ENCODE data around the gene CEP112. TPM values are rescaled to one million over a fixed set of nuclear protein-coding genes. Genes with fewer than 3 reads are reported as not detected.

Gene CEP112
- total RNA-seq, 1 donor from 2014 or later: 3.8 TPM

DNA sequence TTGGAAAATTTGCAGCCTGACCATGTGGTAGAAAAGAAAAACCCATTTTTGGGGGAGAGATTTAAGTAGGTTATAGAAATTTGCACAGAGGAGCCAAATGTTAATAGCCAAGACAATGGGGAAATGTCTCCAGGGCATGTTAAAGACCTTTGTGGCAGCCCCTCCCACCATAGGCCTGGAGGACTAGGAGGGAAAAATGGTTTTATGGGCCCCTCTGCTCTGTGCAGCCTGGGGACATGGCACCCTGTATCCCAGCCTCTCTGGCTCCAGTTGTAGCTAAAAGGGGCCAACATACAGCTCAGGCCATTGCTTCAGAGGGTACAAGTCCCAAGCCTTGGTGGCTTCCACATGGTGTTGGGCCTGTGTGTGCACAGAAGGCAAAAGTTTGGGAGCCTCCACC lies 384.6 kb downstream of the CEP112 start:
- TF ChIP-seq CTCF (IDR thresholded peaks at IDR 0.05): no peak
- peaks cover 20% of the 10 kb centered on the region for H3K9me3 Mint-ChIP-seq
- H3K4me3 Mint-ChIP-seq: no peak overlapping the region
- H3K27me3 Mint-ChIP-seq: no peaks in the 10 kb centered on the region
- ChIA-PET CTCF (no interaction called here), POLR2A (no interaction called here)
- ATAC-seq (ENCODE audit: low read depth) (no peak), DNase-seq (no peak)
- H3K36me3 Mint-ChIP-seq (ENCODE audit: low read depth): no peaks in the 10 kb centered on the region
- intact Hi-C loops (cut with micrococcal nuclease): no loop called here
- no peak overlapping the region for H3K27ac Mint-ChIP-seq
- peaks cover 6% of the 10 kb centered on the region for H3K4me1 Mint-ChIP-seq

DNA sequence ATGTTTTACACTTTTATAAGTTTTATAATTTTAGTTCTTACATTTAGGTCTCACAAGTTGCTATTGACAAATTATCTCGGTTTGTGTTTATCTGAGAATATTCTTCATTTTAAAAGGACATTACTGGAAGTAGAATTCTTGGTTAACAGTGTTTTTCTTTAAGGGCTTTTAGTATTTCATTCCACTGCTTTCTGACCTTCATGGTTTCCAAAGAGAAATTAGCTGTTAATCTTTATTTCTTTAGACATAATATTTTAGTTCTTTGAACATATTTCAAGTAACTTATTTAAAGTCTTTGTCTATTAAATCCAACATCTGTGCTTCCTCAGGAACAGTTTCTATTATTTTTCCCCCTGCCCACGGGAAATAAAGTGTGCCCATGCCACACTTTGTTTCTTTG lies 390.4 kb downstream of the CEP112 start:
- Mint-ChIP-seq H3K36me3 (ENCODE audit: low read depth) (no peaks in the 10 kb centered on the region), H3K27me3 (no peaks in the 10 kb centered on the region), H3K9me3 (peaks cover 16% of the 10 kb centered on the region), H3K27ac (no peak overlapping the region), H3K4me1 (no peaks in the 10 kb centered on the region), H3K4me3 (no peak overlapping the region)
- DNase-seq (no peak), ATAC-seq (ENCODE audit: low read depth) (no peak)
- intact Hi-C loops (cut with micrococcal nuclease): no loop called here
- ChIA-PET POLR2A (no interaction called here), CTCF (no interaction called here)
- TF ChIP-seq CTCF (IDR thresholded peaks at IDR 0.05): no peak

DNA sequence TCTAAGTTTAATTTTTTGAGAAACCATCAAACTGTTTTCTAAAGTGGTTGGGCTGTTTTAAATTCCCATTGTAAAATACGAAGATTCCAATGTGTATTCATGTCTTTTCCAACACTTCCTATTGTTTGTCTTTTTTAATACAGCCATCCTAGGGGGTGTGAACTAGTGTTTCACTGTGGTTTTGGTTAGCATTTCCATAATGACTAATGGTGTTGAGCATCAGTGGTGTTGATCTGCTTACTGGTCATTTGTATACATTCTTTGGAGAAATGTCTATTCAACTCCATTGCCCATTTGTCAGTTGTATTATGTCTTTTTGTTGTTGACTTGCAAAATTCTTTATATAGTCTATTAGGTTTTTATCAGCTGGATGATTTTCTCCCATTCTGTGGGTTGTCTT lies 391.3 kb downstream of the CEP112 start:
- ChIA-PET CTCF (no interaction called here), POLR2A (no interaction called here)
- TF ChIP-seq CTCF (IDR thresholded peaks at IDR 0.05): no peak
- DNase-seq: no peak
- H3K4me3 Mint-ChIP-seq: no peak overlapping the region
- no peak for ATAC-seq (ENCODE audit: low read depth)
- intact Hi-C loops (cut with micrococcal nuclease): no loop called here
- no peak overlapping the region for H3K27ac Mint-ChIP-seq
- H3K4me1 Mint-ChIP-seq: no peaks in the 10 kb centered on the region
- no peaks in the 10 kb centered on the region for H3K36me3 Mint-ChIP-seq (ENCODE audit: low read depth)
- peaks cover 16% of the 10 kb centered on the region for H3K9me3 Mint-ChIP-seq
- H3K27me3 Mint-ChIP-seq: no peaks in the 10 kb centered on the region

GRCh38 chr17:65799869-65800268 lies 392.1 kb downstream of the CEP112 start:
- ATAC-seq (ENCODE audit: low read depth) (no peak), DNase-seq (no peak)
- H3K4me3 Mint-ChIP-seq: no peak overlapping the region
- H3K27ac Mint-ChIP-seq: no peak overlapping the region
- intact Hi-C loops (cut with micrococcal nuclease): no loop called here
- ChIA-PET POLR2A (no interaction called here), CTCF (no interaction called here)
- peaks cover 16% of the 10 kb centered on the region for H3K9me3 Mint-ChIP-seq
- H3K27me3 Mint-ChIP-seq: no peaks in the 10 kb centered on the region
- no peak for TF ChIP-seq CTCF (IDR thresholded peaks at IDR 0.05)
- H3K4me1 Mint-ChIP-seq: no peaks in the 10 kb centered on the region
- no peaks in the 10 kb centered on the region for H3K36me3 Mint-ChIP-seq (ENCODE audit: low read depth)

DNA sequence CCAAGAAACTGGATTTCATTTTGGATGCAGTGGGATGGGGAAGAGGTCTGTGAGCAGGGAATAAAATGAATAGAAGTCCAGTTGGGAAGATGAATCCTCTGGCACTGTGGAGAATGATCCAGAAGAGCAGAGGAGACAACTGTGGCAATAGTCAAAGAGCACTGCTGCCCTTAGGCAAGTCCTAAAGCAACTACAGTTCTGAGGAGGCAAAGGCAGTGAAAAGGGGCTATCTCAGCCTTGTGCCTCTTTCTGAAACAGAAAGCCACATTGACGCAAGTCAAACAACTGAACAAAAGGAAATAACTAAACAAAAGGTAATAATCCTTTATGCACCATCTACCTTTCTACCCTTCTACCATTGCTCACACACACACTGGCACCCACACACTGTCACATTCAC lies 392.5 kb downstream of the CEP112 start:
- H3K4me3 Mint-ChIP-seq: no peak overlapping the region
- no peak for TF ChIP-seq CTCF (IDR thresholded peaks at IDR 0.05)
- no peak overlapping the region for H3K27ac Mint-ChIP-seq
- POLR2A ChIA-PET: no interaction called here
- no peaks in the 10 kb centered on the region for H3K27me3 Mint-ChIP-seq
- H3K36me3 Mint-ChIP-seq (ENCODE audit: low read depth): no peaks in the 10 kb centered on the region
- H3K4me1 Mint-ChIP-seq: no peaks in the 10 kb centered on the region
- peaks cover 16% of the 10 kb centered on the region for H3K9me3 Mint-ChIP-seq
- CTCF ChIA-PET: no interaction called here
- intact Hi-C loops (cut with micrococcal nuclease): no loop called here
- ATAC-seq (ENCODE audit: low read depth) (no peak), DNase-seq (no peak)

Measured in activated B cell treated with CpG ODN at 0.5 μM for 24 hours (primary cell).